Measurements from ENCODE around the gene DGAT2.
"Not testable (repeated sequence)": the region's sequence is repeated elsewhere in the genome, so short reads cannot be mapped to it uniquely, and the experiment has no call there.

Gene DGAT2

GRCh38 chr11:75768112-75768908 lies at the start of gene DGAT2:
Gene DGAT2 (plus strand): TSS chr11:75768778. CDS start chr11:75768992, 214 bp downstream.
- DNase-seq = peak; percentile 70

- DNase-seq = no peak
These were observed 49.0 kb upstream of the DGAT2 start for GRCh38 chr11:75719340-75720239.

GRCh38 chr11:75720639-75721038 lies 47.9 kb upstream of the DGAT2 start:
- no peak for DNase-seq

- no peak for DNase-seq
These were observed 46.5 kb upstream of the DGAT2 start for GRCh38 chr11:75721852-75722668.

- DNase-seq = no peak
These were observed 45.9 kb upstream of the DGAT2 start for GRCh38 chr11:75722669-75723042.

- DNase-seq = no peak
These were observed 42.8 kb upstream of the DGAT2 start for GRCh38 chr11:75725547-75726320.

GRCh38 chr11:75728992-75729391 lies 39.6 kb upstream of the DGAT2 start:
- DNase-seq = no peak

GRCh38 chr11:75731095-75731494 lies 37.5 kb upstream of the DGAT2 start:
- no peak for DNase-seq

- DNase-seq = no peak
These were observed 35.5 kb upstream of the DGAT2 start for GRCh38 chr11:75733071-75733430.

- no peak for DNase-seq
These were observed 35.0 kb upstream of the DGAT2 start for GRCh38 chr11:75733431-75734107.

- no peak for DNase-seq
These were observed 33.9 kb upstream of the DGAT2 start for GRCh38 chr11:75734491-75735180.

GRCh38 chr11:75735181-75735845 lies 33.3 kb upstream of the DGAT2 start:
- no peak for DNase-seq

- DNase-seq = no peak
These were observed 31.3 kb upstream of the DGAT2 start for GRCh38 chr11:75737314-75737713.

- DNase-seq = no peak
These were observed 27.9 kb upstream of the DGAT2 start for GRCh38 chr11:75740681-75741080.

- not testable (repeated sequence) for DNase-seq
These were observed 25.4 kb upstream of the DGAT2 start for GRCh38 chr11:75743159-75743558.

- no peak for DNase-seq
These were observed 24.6 kb upstream of the DGAT2 start for GRCh38 chr11:75743711-75744563.

GRCh38 chr11:75745807-75746206 lies 22.8 kb upstream of the DGAT2 start:
- DNase-seq = no peak

- not testable (repeated sequence) for DNase-seq
These were observed 19.8 kb upstream of the DGAT2 start for GRCh38 chr11:75748729-75749273.

GRCh38 chr11:75754933-75755332 lies 13.6 kb upstream of the DGAT2 start:
- not testable (repeated sequence) for DNase-seq
